B cell (primary cell): ENCODE data around the gene DDX17. TPM values are rescaled to one million over a fixed set of nuclear protein-coding genes. Genes with fewer than 3 reads are reported as not detected.

ENCODE experiments used
- ATAC-seq: fragments of 200-7000 bp; cut with Tn5 transposase; one replicate; pipeline ENCODE4 v1.10.0; 2021; ENCODE audit warnings: low read depth, mild to moderate bottlenecking, moderate number of reproducible peaks, moderate library complexity
- CTCF ChIA-PET: fragments of 350-600 bp; sonication (Branson Sonifier 250); formaldehyde crosslinking; loops from one replicate; lab custom pipeline; 2021; ENCODE audit warnings: antibody characterized with exemption, inconsistent platforms; lab: Charles Lee
- POLR2A ChIA-PET: fragments of 350-600 bp; sonication (Branson Sonifier 250); formaldehyde crosslinking; loops from one replicate; lab custom pipeline; 2021; ENCODE audit warnings: antibody characterized with exemption; lab: Charles Lee
- DNase-seq: peaks from one replicate; pipeline ENCODE4 v3.0.0; 2013
- H2AFZ ChIP-seq: 2 replicates; pipeline ENCODE4 v1.6.1; 2012; ENCODE audit warnings: mild to moderate bottlenecking, low read depth, low read length; ENCODE audit not compliant: insufficient read depth, poor library complexity, severe bottlenecking
- H3K27ac ChIP-seq, 2 donors: 1 replicate in 1 of 2; 2 replicates in 1 of 2; pipeline ENCODE4 v1.5.1; 2012 to 2013; ENCODE audit warnings: low read length in 2 of 2, mild to moderate bottlenecking in 2 of 2, moderate library complexity in 1 of 2
- H3K27me3 ChIP-seq, 4 experiments: fragments of 200-600 bp in 1 of 4; sonication (generic) in 1 of 4; replicated peaks in 1 of 4; 1 replicate in 2 of 4; 2 replicates in 2 of 4; pipeline versions ENCODE4 v1.6.1 to v1.7.0; 2013 to 2016; ENCODE audit warnings: low read length in 3 of 4, mild to moderate bottlenecking in 2 of 4, mixed read lengths in 1 of 4, moderate library complexity in 1 of 4; ENCODE audit not compliant: insufficient read depth in 4 of 4, control insufficient read depth in 3 of 4; ENCODE audit errors: control extremely low read depth in 1 of 4
- H3K36me3 ChIP-seq, 2 experiments: replicated peaks in 1 of 2; 1 replicate in 1 of 2; 2 replicates in 1 of 2; pipeline versions ENCODE4 v1.6.1 to v1.7.1; 2013; ENCODE audit warnings: low read length in 1 of 2; ENCODE audit not compliant: insufficient read depth in 2 of 2, control insufficient read depth in 1 of 2; ENCODE audit errors: control extremely low read depth in 1 of 2, extremely low read depth in 1 of 2
- H3K4me1 ChIP-seq, 2 donors: fragments of 200-600 bp in 1 of 2; sonication (generic) in 1 of 2; 1 replicate in 1 of 2; 2 replicates in 1 of 2; pipeline versions ENCODE4 v1.5.1 to v1.6.1; 2013 to 2017; ENCODE audit warnings: low read length in 2 of 2; ENCODE audit not compliant: control insufficient read depth in 2 of 2, insufficient read depth in 2 of 2
- H3K4me2 ChIP-seq: replicated peaks from 2 replicates; pipeline ENCODE3; 2012; ENCODE audit warnings: mild to moderate bottlenecking, low read depth, low read length; ENCODE audit not compliant: poor library complexity, severe bottlenecking
- H3K4me3 ChIP-seq, 5 experiments: fragments of 200-600 bp in 1 of 5; sonication (generic) in 1 of 5; 1 replicate in 3 of 5; 2 replicates in 2 of 5; pipeline versions ENCODE4 v1.5.1 to v1.7.0; 2011 to 2016; ENCODE audit warnings: low read length in 4 of 5, mild to moderate bottlenecking in 4 of 5, low read depth in 2 of 5, control low read depth in 1 of 5, moderate library complexity in 1 of 5; ENCODE audit not compliant: insufficient read depth in 1 of 5; ENCODE audit errors: control extremely low read depth in 1 of 5, extremely low read depth in 1 of 5
- H3K79me2 ChIP-seq: fragments of 200-600 bp; sonication (generic); one replicate; pipeline ENCODE4 v1.6.0; 2016; ENCODE audit warnings: low read length; ENCODE audit not compliant: control insufficient read depth, insufficient read depth
- H3K9ac ChIP-seq: fragments of 200-600 bp; sonication (generic); 2 replicates; pipeline ENCODE4 v1.6.1; 2017; ENCODE audit warnings: mild to moderate bottlenecking, low read length, moderate library complexity
- H3K9me3 ChIP-seq, 3 donors: one replicate each; pipeline versions ENCODE4 v1.6.1 to v1.7.1; 2013; ENCODE audit warnings: low read length in 2 of 3; ENCODE audit not compliant: control insufficient read depth in 2 of 3, insufficient read depth in 1 of 3; ENCODE audit errors: control extremely low read depth in 1 of 3
- H4K20me1 ChIP-seq: 2 replicates; pipeline ENCODE4 v1.6.0; 2012; ENCODE audit warnings: mild to moderate bottlenecking, low read length; ENCODE audit not compliant: insufficient read depth, control insufficient read depth, poor library complexity, severe bottlenecking
- H3K27ac Mint-ChIP-seq: one replicate; pipeline ENCODE4 v1.8.0; 2021; ENCODE audit warnings: mixed read lengths
- H3K27me3 Mint-ChIP-seq: one replicate; pipeline ENCODE4 v1.8.0; 2021; ENCODE audit warnings: mixed read lengths
- H3K4me1 Mint-ChIP-seq: one replicate; pipeline ENCODE4 v1.8.0; 2021; ENCODE audit warnings: mixed read lengths
- H3K4me3 Mint-ChIP-seq: one replicate; pipeline ENCODE4 v1.8.0; 2021; ENCODE audit warnings: mixed read lengths
- H3K9me3 Mint-ChIP-seq: one replicate; pipeline ENCODE4 v1.8.0; 2022; ENCODE audit warnings: mixed read lengths; ENCODE audit not compliant: insufficient read depth
- CTCF ChIP-seq: fragments of 200-600 bp; IDR thresholded peaks from one replicate; pipeline ENCODE4 v1.8.0; 2022; ENCODE audit warnings: antibody characterized with exemption, mild to moderate bottlenecking
- EZH2 ChIP-seq: IDR thresholded peaks from 2 replicates; pipeline ENCODE4 v1.6.1; 2012; ENCODE audit warnings: borderline replicate concordance, low read depth, mild to moderate bottlenecking, moderate library complexity, low read length; ENCODE audit not compliant: insufficient read depth, poor library complexity, severe bottlenecking
- WGBS: methylation state at CpG from one replicate; pipeline ENCODE4 v1.1.5; 2013; ENCODE audit warnings: missing lambda C conversion rate; ENCODE audit not compliant: insufficient coverage; 5-methylcytosine and 5-hydroxymethylcytosine counted together
- intact Hi-C: fragments of 100-400 bp; cut with micrococcal nuclease; formaldehyde crosslinking; loops from one replicate; pipeline ENCODE4 v1.10.0; 2022
- polyA plus RNA-seq: library from polyadenylated mRNA; depleted of rRNA; stranded (reverse); fragments of >200 nt; gene quantifications from 2 replicates; pipeline ENCODE4 v1.2.3, GENCODE V29; 2012
- total RNA-seq, 2 donors: library from RNA; stranded (reverse); fragments of 120-200 nt in 1 of 2; gene quantifications; 1 replicate in 1 of 2; 2 replicates in 1 of 2; pipeline versions ENCODE4 v1.2.3 to v1.2.4, GENCODE V29; 2013 to 2022

Gene DDX17
- total and polyA plus RNA-seq, 2 donors (not counting 1 experiment from before 2014, with no cell fraction given), result 754 to 936 TPM

GRCh38 chr22:38518620-38519019, 12.5 kb upstream of the DDX17 start:
- H3K4me3 Mint-ChIP-seq, result no peak overlapping the region
- intact Hi-C loops, result no loop called here
- ChIA-PET CTCF (interaction anchor here (0.7 to 1.1 kb wide), 2 partner anchors 11 to 18 kb away, joined by 4 read pairs; no protein-coding TSS in a partner anchor), POLR2A (no interaction called here)
- Histone ChIP-seq H2AFZ (no peak overlapping the region), H3K9ac (no peak overlapping the region), H3K36me3 (no peaks in the 10 kb centered on the region), H3K4me2 (no peak overlapping the region), H3K4me1 (no peaks in the 10 kb centered on the region), H3K79me2 (no peaks in the 10 kb centered on the region), H4K20me1 (no peaks in the 10 kb centered on the region), H3K4me3 (no peak overlapping the region), H3K9me3 (no peaks in the 10 kb centered on the region), H3K27ac (no peak overlapping the region), H3K27me3 (no peaks in the 10 kb centered on the region)
- H3K27ac Mint-ChIP-seq, result no peak overlapping the region
- H3K4me1 Mint-ChIP-seq, result no peaks in the 10 kb centered on the region
- WGBS, result 100% methylated on average over 2 of the region's 4 CpGs
- no peak for TF ChIP-seq CTCF
- no peak for TF ChIP-seq EZH2
- H3K27me3 Mint-ChIP-seq, result no peaks in the 10 kb centered on the region
- DNase-seq (no peak), ATAC-seq (no peak)
- no peaks in the 10 kb centered on the region for H3K9me3 Mint-ChIP-seq

GRCh38 chr22:38513063-38513462, 7.0 kb upstream of the DDX17 start:
- Histone ChIP-seq H3K27ac (no peak overlapping the region), H3K9ac (no peak overlapping the region), H3K4me1 (no peaks in the 10 kb centered on the region), H4K20me1 (no peaks in the 10 kb centered on the region), H3K79me2 (peaks cover 19% of the 10 kb centered on the region), H3K4me3 (no peak overlapping the region), H3K9me3 (no peaks in the 10 kb centered on the region), H3K27me3 (no peaks in the 10 kb centered on the region), H3K36me3 (no peaks in the 10 kb centered on the region), H2AFZ (no peak overlapping the region), H3K4me2 (no peak overlapping the region)
- no peaks in the 10 kb centered on the region for H3K27me3 Mint-ChIP-seq
- no peak overlapping the region for H3K27ac Mint-ChIP-seq
- POLR2A ChIA-PET, result no interaction called here
- WGBS, result 67% methylated on average over 1 of the region's 1 CpG
- intact Hi-C loops, result no loop called here
- peak; percentile 42 for DNase-seq
- peak; percentile 73 for ATAC-seq
- TF ChIP-seq EZH2 (no peak), CTCF (no peak)
- no peak overlapping the region for H3K4me3 Mint-ChIP-seq
- CTCF ChIA-PET, result interaction anchor here (3.4 kb wide), 1 partner anchor 461 kb away, joined by 12 read pairs; no protein-coding TSS in a partner anchor
- no peaks in the 10 kb centered on the region for H3K9me3 Mint-ChIP-seq
- H3K4me1 Mint-ChIP-seq, result peaks cover 7% of the 10 kb centered on the region
